CD4-positive, alpha-beta T cell treated with Interleukin-17A for 4 hours (primary cell): ENCODE measurements around the gene PLIN1.

Source experiments
- DNase-seq: peaks from one replicate; pipeline ENCODE4 v3.0.0-alpha.2; 2020; ENCODE audit warnings: mixed read lengths

The PLIN1 gene

DNA sequence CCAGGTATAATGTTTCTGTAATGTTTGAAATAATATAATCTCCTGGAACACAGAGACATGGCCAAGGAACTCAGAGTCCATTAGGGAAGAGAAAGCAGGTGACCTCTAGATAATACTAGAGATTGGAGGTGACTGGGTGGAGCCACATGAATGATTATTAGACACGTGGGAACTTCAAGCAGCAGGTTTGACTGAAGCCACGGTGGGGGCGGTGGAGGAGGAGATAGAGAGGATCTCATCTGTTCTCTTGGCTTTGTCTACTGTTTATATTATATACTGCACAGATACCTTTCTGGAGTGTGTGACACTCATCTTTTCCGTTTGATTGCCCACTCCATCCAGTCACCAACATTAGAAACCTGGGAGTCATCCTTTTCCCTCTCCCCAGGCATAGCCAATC is 57.6 kb downstream of the PLIN1 start:
- no peak for DNase-seq

DNA sequence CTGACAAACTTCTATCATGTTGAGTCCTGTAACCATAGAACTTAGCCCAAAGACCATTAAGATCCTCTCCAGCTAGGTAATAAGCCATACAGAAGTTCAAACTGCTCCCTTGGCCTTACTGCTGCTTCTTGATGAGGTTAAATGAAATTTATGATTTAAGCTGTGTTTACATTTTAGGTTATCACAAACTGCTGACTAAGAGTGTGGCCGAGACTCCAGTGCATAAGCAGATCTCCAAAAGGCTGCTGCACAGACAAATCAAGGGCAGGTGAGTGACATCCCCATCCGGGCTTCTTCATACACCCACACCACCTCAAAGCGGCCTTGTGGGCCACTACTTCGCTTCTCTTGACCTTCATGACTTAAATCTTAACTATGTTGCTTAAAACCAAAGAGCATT is 62.9 kb downstream of the PLIN1 start:
- no peak for DNase-seq

DNA sequence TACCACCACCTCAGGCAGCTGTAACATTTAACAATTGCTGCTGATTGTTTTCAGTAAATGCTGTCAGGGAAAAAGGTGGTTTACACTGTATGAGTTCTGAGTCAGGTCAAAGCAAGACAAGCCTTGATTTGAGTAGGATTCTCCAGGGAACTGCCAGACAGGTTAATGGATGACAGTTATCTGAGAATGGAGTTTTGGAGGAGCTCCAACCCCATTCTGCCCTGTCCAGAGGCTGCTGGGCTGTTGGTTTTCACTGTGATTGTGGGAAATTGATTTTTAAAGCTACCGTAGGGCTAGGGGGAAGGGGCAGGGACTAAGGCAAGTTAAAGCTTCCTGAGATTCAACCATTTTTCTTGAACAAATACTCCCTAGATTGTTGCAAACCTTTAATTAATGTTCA is 64.0 kb downstream of the PLIN1 start:
- DNase-seq = no peak
